Kasumi-1 (cell line): ENCODE results near the gene C2orf49.

ENCODE experiments used
- DNase-seq, 2 experiments: peaks; one replicate each; lab custom pipeline; 2025; lab: John Stamatoyannopoulos, UW

Gene C2orf49

DNA sequence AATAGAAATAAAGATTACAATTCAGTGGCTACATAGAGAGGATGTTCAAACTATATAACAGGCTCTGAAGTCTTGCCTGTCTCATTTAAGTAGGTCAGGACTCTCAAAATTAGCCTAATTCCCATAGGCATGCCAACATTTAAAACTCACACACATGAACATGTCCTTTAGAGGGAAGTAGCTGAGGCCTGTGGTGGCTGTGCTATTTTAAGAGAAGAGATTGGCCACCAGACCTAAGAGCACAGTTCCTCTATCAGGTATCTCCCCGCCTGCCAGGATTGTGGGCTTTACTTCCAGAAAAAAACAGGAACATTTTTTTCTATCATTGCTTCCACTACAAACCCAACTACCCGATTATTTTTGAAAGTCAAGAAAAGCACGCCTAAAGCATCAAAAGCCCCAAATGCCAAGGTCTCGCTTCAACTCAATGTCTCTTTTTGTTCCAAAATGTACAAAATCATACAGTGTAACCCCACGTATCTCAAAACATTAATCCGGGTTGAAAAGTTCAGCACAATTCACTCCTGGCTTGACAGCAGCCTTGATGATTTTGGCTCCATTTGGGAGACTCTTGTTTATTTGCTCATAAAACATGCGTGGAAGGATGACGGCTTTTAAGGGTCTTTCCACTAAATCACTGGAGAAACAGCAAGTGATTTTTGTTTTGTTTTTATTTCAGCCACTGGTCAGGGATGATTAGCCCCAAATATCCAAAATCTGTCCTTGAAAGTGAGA lies 46.3 kb downstream of the C2orf49 start:
- DNase-seq, result peak; percentile 46 to 55

- no peak for DNase-seq
Measured at GRCh38 chr2:105384216-105384615, 46.9 kb downstream of the C2orf49 start.

- no peak for DNase-seq
Measured at GRCh38 chr2:105384861-105385260, 47.5 kb downstream of the C2orf49 start.

DNA sequence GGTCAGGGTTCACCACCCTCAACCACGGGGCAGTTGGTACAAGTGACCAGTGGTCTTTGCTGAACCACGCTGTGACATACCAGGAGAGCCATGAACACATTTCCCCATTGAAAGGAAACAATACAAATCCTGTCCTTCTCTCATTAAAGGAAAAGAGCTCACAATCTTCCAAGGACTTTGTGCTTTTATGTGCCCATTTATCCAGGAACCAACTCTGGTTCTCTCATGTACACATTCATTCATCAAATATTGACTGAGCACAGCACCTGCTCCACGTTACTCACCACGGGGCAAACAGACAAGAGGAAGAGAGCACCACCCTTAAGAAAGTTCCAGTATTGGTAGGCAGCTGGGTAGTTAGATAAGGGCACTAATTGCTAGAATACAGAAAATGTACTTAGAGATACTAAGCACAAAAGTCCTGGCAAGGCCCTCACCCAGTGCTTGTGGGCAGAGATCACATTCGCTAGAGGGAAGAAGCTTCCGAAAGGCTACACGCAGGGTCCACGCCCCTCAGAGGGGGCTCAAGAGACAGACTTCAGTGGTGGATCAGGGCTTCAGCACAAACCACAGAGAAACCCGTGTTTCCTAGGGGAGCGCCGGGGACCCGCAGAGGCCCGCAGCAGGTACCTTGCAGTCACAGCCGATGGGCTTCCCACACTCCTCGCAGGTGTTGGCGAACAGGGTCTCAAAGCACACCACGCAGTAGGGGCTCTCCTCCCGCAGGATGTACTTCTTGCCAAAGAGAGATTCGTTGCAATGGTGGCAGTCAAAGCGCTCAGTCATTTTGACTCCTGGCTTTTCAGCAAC lies 48.6 kb downstream of the C2orf49 start:
- no peak for DNase-seq

- no peak for DNase-seq
Measured at GRCh38 chr2:105387225-105387624, 49.9 kb downstream of the C2orf49 start.

DNA sequence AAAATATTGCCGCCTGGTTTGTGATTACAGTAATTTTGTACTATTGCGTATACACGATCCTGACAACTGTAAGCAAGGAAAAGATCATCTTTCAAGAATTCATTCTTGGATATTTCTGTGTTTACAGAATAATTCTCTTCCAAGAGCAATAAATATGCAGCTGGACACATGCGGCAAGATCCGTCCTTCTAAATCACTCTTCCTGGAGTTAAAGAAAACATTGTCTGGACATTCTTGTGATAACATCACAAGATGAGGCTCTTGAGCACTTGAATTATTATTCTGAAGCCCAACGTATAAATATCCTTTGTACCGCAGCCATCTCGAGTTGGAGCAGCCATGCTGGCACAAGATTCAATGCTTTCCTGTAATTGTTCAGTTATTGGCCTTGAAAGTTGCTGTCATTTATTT lies 51.6 kb downstream of the C2orf49 start:
- DNase-seq, result no peak

- DNase-seq, result no peak
Measured at GRCh38 chr2:105390454-105390853, 53.1 kb downstream of the C2orf49 start.

DNA sequence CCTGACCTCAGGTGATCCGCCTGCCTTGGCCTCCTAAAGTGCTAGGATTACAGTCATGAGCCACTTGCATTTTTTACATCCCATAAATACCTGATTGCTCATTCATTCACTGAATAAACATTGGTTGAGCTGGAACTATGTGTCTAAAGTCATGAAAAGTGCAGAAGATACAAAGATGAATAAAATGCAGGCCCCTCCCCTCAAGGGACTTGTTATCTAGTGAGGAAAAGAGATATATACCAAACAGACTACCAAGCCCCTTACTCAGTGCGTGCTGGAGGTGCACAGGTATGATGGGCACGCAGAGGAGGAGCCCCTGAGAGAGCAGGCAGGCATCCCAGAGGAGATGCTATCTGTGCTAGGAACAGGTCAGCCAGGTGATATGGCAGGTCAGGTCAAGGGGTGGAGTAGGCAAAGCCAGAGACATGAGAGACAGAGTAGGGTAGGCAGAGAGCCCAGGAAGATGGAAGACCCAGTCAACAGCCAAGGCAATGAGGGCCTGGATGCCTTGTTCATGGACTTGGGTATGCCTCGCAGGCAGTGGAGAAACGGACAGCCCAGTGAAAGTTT lies 53.8 kb downstream of the C2orf49 start:
- DNase-seq, result no peak

DNA sequence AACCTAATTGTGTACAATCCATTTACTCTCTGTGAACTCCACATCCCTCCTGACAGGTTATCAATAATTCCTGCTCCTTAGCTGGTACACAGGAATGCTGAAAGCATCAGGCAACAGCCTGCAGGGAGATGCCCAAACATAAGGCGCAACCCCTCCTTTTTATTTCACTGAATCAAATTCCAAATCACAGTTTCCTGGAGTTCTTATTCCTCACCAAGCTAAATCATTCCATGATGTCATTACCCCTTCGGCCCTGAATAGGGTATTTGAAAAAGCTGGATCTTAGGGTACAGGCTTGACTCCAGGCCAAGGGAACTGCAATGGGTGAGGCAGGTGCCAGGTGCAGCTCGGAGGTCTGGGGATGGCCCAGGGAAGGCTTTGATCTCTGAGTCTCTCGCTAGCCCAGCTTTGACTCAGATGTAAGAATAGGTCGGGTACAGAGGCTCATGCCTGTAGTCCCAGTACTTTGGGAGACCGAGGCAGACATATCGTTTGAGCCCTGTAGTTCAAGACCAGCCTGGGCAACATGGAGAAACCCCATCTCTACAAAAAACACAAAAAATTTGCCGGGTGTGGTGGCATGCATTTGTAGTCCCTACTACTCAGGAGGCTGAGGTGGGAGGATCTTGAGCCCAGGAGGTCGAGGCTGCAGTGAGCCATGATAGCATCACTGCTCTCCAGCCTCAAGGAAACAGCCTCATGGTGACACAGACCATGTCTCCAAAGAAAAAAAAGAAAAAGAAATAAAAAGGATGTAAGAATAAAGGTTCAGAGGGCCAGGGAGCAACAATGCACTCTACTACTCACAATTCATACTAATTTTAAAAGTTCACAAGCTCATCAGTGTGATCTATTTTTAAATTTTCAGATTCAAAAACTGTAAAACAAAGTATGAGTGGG lies 54.7 kb downstream of the C2orf49 start:
- no peak for DNase-seq

DNA sequence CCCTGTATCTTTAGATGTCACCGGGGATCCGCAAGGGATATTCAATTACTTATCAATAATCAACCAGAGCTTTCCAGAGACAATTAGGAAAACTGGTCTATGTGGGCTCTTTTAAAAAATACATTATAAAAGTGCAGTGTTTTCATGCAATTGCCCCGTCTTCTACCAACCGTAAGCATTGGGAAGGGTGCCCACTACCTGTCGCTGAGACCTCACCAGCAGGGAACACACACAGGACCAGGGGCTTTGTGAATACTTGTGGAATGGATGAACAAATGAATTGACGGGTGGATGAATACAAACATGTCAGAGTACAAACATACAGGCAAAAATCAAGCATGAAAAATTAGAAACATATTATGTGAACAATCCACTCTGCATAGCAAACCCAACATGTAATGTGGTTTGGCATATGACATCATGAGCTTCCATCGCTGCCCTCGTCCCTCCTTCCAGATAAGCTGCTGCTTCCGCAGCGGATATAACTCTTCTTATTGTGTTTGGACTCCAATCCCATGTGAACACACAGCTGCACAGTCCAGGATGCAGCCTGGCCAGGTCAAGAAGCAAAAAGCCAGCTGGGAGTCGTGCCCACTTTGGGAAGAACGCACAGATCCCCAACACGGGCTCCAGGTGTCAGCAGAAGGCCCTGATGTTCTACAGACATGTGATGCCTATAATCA lies 56.2 kb downstream of the C2orf49 start:
- no peak for DNase-seq

GRCh38 chr2:105394951-105395611 lies 57.7 kb downstream of the C2orf49 start:
- no peak for DNase-seq

DNA sequence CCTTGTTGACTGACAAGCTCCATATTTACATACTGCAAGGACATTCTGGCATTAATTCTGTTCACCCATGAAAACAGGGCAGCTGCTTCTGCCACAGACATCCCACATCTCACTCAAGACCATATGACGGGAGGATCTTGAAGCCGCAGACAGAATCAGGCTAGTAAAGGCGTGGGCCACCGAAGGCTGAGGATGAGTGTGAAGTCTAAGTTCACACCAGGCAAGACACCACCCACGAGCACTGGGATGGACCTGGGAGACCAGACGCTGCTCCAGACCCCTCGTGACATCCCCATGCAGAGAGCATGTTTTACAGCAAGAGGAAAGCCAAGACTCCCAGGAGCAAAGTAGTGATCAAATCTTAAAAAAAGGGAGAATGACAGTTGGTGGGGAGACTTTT lies 58.4 kb downstream of the C2orf49 start:
- no peak for DNase-seq

GRCh38 chr2:105396254-105397024 lies 59.1 kb downstream of the C2orf49 start:
- DNase-seq, result no peak

DNA sequence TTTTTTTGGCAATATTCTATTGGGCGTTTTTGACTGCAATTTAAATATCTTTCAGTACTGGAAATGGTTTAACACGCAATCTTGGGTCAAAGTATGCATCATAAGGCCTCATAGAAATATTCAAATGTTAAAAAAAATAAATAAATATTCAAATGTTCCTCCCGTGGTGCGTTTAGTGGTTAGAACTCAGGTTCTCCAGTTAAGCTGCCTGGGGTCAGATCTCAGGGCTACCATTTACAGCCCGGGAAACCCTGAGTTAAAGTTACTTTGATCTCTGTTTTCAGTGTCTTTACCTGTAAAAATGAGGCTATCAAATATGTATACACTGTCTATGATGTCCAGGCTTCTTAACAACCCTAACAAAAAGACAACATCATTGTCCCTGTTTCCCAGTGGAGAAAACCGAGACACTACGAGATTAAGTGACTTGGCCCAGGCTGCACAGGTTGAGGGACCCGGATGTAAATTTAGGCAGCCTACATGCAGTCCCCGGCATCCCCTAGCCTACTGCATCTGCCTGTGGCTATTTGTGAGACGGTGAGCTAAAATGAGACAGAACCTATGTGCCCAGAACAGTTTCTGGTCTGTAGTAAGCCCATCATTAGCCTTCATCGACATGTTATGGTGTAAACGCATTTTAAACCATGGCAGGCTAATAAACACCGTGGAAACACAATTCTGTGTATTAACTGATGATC lies 59.8 kb downstream of the C2orf49 start:
- DNase-seq, result no peak

DNA sequence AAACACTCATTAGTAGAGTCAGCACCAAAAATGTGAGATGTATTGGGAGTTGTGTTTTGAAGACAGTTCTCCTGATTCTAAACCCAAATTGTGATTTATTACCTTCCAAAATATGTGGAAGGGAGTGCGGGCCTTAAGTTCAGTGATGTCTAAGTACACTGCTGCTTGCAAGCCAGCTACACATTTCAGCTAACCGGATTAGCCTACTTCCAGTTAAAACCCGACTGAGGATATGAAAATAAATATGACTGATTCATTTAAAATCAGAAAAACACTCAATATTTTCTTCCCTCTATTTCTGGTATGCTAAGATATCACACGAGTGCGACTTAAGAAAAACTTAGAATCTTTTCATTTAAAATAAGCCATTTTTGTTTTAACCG lies 60.6 kb downstream of the C2orf49 start:
- no peak for DNase-seq

DNA sequence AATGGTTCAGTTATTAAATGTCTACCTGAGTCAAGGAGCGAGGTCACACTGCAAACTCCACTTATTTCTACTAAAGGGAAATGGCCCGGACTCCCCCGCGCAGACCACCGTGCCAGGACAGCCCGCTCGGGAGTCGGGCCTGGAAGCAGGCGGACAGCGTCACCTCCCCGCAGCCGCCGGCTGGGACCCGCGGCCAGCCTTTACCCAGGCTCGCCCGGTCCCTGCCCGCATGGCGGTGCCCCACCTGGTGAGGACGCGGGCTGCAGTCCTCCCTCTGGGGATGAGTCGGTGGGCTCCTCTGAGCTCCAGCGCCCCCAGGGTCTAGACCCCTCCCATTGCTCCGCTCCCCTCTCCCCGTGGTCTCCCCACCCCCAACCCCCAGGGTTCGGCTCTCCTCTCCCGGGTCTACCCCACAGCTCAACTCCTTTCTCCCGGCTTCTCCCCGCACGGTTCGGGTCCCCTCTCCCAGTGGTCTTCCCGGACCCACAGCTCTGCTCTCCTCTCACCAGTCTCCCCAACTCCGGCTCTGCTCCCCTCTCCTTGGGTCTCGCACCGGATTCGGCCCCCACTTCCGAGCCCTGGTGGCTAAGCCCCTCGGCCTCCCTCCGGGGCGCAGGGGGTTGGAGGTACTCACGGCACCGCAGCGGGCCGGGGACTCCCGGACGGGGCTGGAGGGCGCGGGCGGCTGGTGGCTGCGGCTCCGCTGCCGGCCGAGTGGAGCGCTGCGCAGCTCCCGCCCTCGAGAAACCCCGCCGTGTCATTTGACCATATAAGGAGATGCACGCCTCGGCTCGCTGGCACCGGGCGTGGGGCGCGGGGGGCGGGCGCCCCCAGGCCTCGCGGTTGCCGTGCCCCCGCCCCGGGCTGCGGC lies 61.2 kb downstream of the C2orf49 start, which contains the start of gene FHL2:
FHL2 (minus strand) TSS at position 716 of the 871 bp plus-strand sequence. CDS start 12,535 bp downstream, outside the sequence.
- DNase-seq, result peak; percentile 50 to 52
